Renal cortex interstitium (tissue), 11 donors: ENCODE data around the gene CTNNA1. TPM values are rescaled to one million over a fixed set of nuclear protein-coding genes. Genes with fewer than 3 reads are reported as not detected.
"Not testable (repeated sequence)": the region's sequence is repeated elsewhere in the genome, so short reads cannot be mapped to it uniquely, and the experiment has no call there.

Experiments
- DNase-seq, 11 donors: peaks; one replicate each; pipeline ENCODE4 v3.0.0-alpha.2; 2013; ENCODE audit warnings: low read depth in 9 of 11, low spot score in 4 of 11; ENCODE audit errors: extremely low read depth in 1 of 11
- polyA plus RNA-seq, 3 donors: library from polyadenylated mRNA; unstranded; fragments of 120-200 nt; gene quantifications; one replicate each; pipeline ENCODE4 v1.2.1, GENCODE V29; 2013; ENCODE audit not compliant: insufficient read length in 3 of 3

CTNNA1 gene
- polyA plus RNA-seq, 3 donors: 397 to 419 (median 414) TPM

- no peak for DNase-seq
Measured at GRCh38 chr5:138828556-138828955, 75.3 kb downstream of the CTNNA1 start.

- no peak for DNase-seq
Measured at GRCh38 chr5:138829341-138829740, 76.1 kb downstream of the CTNNA1 start.

GRCh38 chr5:138831703-138832102 is 78.5 kb downstream of the CTNNA1 start:
- no peak for DNase-seq

- DNase-seq: no peak
Measured at GRCh38 chr5:138832218-138832617, 79.0 kb downstream of the CTNNA1 start.

- no peak for DNase-seq
Measured at GRCh38 chr5:138833080-138833479, 79.9 kb downstream of the CTNNA1 start.

- no peak for DNase-seq
Measured at GRCh38 chr5:138833726-138834480, 80.7 kb downstream of the CTNNA1 start.

GRCh38 chr5:138834853-138835252 is 81.6 kb downstream of the CTNNA1 start:
- not testable (repeated sequence) for DNase-seq

GRCh38 chr5:138837160-138837559 is 83.9 kb downstream of the CTNNA1 start:
- no peak for DNase-seq

- no peak for DNase-seq
Measured at GRCh38 chr5:138840103-138840502, 86.9 kb downstream of the CTNNA1 start.

- no peak for DNase-seq
Measured at GRCh38 chr5:138841531-138841930, 88.3 kb downstream of the CTNNA1 start.

- DNase-seq: no peak
Measured at GRCh38 chr5:138843316-138844124, 90.3 kb downstream of the CTNNA1 start.

- no peak for DNase-seq
Measured at GRCh38 chr5:138844125-138844461, 90.9 kb downstream of the CTNNA1 start.

GRCh38 chr5:138844812-138845513 is 91.7 kb downstream of the CTNNA1 start:
- no peak for DNase-seq

- DNase-seq: no peak
Measured at GRCh38 chr5:138849439-138849838, 96.2 kb downstream of the CTNNA1 start.

- no peak for DNase-seq
Measured at GRCh38 chr5:138849882-138850281, 96.7 kb downstream of the CTNNA1 start.

- no peak for DNase-seq
Measured at GRCh38 chr5:138850865-138851435, 97.7 kb downstream of the CTNNA1 start.

GRCh38 chr5:138853132-138853531 is 99.9 kb downstream of the CTNNA1 start:
- DNase-seq: no peak

GRCh38 chr5:138867011-138867410 is 113.8 kb downstream of the CTNNA1 start:
- no peak for DNase-seq

GRCh38 chr5:138869038-138869437 is 115.8 kb downstream of the CTNNA1 start:
- no peak for DNase-seq
